ENCODE measurements around the gene CCP110.

DNA sequence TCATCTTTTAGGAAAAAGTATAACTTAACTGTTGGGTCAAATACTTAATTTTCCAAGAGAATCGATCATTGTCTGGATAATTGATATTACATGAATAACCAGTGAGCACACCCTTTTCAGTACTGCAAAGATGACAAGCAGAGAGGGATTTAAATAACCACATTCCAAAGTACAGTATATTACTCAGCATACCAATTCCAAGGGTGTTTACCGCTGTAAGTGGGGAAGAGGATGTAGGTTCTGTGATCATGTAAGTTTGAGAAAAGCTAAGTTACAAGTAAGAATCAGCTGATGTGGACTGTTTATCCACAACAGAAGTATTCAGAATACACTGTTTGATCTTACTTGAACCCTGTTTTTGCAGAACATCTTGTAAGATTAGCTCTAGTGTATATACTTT is 8.0 kb upstream of the CCP110 start:
- TF ChIP-seq, protein P1, sequence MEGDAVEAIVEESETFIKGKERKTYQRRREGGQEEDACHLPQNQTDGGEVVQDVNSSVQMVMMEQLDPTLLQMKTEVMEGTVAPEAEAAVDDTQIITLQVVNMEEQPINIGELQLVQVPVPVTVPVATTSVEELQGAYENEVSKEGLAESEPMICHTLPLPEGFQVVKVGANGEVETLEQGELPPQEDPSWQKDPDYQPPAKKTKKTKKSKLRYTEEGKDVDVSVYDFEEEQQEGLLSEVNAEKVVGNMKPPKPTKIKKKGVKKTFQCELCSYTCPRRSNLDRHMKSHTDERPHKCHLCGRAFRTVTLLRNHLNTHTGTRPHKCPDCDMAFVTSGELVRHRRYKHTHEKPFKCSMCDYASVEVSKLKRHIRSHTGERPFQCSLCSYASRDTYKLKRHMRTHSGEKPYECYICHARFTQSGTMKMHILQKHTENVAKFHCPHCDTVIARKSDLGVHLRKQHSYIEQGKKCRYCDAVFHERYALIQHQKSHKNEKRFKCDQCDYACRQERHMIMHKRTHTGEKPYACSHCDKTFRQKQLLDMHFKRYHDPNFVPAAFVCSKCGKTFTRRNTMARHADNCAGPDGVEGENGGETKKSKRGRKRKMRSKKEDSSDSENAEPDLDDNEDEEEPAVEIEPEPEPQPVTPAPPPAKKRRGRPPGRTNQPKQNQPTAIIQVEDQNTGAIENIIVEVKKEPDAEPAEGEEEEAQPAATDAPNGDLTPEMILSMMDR (IDR thresholded peaks at IDR 0.05; ENCODE audit: borderline replicate concordance, extremely low read depth, low read length, poor library complexity, severe bottlenecking) = no peak
- no peak for TF ChIP-seq EZH2 (IDR thresholded peaks at IDR 0.05; ENCODE audit: borderline replicate concordance, low read depth, low read length, severe bottlenecking)

All from DND-41 (cell line).